ENCODE data around the gene CDH12.
"Not testable (repeated sequence)": the region's sequence is repeated elsewhere in the genome, so short reads cannot be mapped to it uniquely, and the experiment has no call there.

DNA sequence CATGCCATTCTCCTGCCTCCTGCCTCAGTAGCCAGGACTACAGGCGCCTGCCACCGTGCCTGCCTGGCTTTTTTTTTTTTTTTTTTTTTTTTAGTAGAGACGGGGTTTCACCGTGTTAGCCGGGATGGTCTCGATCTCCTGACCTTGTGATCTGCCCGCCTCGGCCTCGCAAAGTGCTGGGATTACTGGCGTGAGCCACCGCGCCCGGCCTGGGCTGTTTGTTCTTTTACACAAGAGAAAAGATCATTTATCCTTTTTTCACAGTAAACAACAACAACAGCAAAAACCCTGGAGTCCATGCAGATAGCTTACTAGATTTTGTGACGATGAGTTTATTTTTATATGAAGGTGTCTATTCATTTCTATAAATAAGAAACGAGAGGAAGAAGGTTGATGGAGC, 538.1 kb downstream of the CDH12 start:
- TF ChIP-seq, protein P1, sequence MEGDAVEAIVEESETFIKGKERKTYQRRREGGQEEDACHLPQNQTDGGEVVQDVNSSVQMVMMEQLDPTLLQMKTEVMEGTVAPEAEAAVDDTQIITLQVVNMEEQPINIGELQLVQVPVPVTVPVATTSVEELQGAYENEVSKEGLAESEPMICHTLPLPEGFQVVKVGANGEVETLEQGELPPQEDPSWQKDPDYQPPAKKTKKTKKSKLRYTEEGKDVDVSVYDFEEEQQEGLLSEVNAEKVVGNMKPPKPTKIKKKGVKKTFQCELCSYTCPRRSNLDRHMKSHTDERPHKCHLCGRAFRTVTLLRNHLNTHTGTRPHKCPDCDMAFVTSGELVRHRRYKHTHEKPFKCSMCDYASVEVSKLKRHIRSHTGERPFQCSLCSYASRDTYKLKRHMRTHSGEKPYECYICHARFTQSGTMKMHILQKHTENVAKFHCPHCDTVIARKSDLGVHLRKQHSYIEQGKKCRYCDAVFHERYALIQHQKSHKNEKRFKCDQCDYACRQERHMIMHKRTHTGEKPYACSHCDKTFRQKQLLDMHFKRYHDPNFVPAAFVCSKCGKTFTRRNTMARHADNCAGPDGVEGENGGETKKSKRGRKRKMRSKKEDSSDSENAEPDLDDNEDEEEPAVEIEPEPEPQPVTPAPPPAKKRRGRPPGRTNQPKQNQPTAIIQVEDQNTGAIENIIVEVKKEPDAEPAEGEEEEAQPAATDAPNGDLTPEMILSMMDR (IDR thresholded peaks at IDR 0.05; ENCODE audit: low read depth, low read length), result not testable (repeated sequence)
- not testable (repeated sequence) for TF ChIP-seq EZH2phosphoT487 (IDR thresholded peaks at IDR 0.05; ENCODE audit: low read depth)
